GM12865 (cell line): ENCODE data around the gene KCNJ16.

Experiments used
- DNase-seq: peaks from one replicate; pipeline ENCODE4 v3.0.0; 2010; ENCODE audit warnings: low read depth
- H3K4me3 ChIP-seq: 2 replicates; pipeline ENCODE4 v1.5.1; 2011; ENCODE audit warnings: mild to moderate bottlenecking, low read depth, low read length, control low read depth
- CTCF ChIP-seq: IDR thresholded peaks from 2 replicates; pipeline ENCODE4 v1.5.1; 2011; ENCODE audit warnings: low read length, control low read depth, low read depth, inconsistent platforms; ENCODE audit not compliant: insufficient read depth; ENCODE audit errors: missing control alignments

KCNJ16 gene

DNA sequence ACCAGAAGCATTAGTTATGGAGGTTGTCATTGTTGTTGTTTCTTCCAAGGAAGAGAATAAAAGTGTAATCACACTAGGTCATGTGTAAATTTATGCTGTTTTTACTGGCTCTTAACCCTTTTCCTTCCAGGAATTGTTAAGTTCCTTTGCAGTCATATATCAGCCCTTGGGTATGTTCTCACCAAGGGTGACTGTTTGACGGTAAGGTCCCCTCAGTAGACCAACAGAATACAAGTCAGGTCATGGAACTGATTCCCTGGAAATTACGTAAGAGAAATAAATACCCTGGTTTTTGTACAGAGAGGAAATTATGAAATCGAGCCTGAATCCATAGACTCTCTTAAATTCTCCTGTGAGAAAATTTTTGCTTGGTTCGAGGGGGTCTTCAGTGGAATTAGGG, 83.2 kb downstream of the KCNJ16 start:
- no peak for DNase-seq
- no peak overlapping the region for H3K4me3 ChIP-seq
- no peak for TF ChIP-seq CTCF

- DNase-seq, result no peak
- TF ChIP-seq CTCF, result no peak
- no peak overlapping the region for H3K4me3 ChIP-seq
Measured at GRCh38 chr17:70158591-70158990, 83.6 kb downstream of the KCNJ16 start.

DNA sequence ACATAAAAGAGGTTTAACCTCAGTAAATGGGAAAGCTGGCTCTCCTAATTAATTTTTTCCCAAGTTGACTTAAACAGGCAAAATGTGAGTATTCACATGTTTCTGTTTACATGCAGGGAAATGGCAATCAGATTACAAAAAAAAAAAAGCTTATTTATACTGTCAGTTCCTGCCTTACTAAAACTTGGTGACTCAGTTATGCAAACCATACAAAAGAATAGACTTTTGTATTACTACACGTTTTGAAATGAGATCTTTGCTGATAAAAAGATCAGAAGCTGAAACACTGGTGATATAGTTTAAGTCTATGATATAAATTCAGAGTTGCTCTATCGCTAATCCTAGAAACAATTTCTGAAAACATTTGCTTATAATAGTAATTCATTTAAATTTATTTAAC, 85.0 kb downstream of the KCNJ16 start:
- H3K4me3 ChIP-seq, result no peak overlapping the region
- no peak for DNase-seq
- TF ChIP-seq CTCF, result no peak

DNA sequence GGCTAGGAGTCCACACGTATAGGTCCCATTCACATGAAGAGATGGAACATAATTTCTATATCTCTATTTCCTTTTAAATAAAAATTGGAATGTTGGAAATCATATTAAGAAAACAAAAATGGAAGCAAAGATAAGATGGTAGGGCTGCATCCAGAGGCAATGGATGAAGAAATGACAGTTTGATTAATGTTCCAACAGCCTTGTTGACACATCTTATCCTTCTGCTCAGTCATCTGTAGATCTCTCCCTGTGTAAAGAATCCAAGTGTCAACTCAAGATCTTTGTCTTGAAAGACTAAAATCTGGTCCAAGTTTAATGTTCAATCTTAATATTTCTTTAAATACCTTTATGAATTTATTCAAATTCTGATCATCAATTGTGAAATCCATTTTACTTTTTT, 86.5 kb downstream of the KCNJ16 start:
- no peak overlapping the region for H3K4me3 ChIP-seq
- DNase-seq, result no peak
- no peak for TF ChIP-seq CTCF

GRCh38 chr17:70165383-70165782, 90.4 kb downstream of the KCNJ16 start:
- no peak overlapping the region for H3K4me3 ChIP-seq
- no peak for DNase-seq
- no peak for TF ChIP-seq CTCF

DNA sequence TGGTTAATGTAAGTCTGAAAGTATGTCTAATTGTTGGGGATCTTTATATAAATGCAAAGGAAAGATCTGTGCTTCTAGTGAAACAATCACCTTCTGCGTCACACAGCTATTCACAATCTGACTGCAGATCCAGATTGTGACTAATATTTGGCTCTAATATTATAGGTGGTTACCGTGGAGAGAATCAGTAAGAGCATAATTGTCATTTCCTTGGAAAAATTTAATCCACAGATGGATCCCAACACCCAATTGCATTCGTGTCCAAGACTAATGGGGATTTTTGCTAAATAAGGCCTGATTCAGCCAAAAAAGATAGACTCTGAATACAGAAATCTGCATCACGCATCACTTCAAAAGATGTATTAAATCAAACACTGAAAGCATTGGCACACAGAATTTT, 91.6 kb downstream of the KCNJ16 start:
- DNase-seq, result no peak
- H3K4me3 ChIP-seq, result no peak overlapping the region
- TF ChIP-seq CTCF, result no peak
